ENCODE data around the gene PPP3R1.

The PPP3R1 gene

DNA sequence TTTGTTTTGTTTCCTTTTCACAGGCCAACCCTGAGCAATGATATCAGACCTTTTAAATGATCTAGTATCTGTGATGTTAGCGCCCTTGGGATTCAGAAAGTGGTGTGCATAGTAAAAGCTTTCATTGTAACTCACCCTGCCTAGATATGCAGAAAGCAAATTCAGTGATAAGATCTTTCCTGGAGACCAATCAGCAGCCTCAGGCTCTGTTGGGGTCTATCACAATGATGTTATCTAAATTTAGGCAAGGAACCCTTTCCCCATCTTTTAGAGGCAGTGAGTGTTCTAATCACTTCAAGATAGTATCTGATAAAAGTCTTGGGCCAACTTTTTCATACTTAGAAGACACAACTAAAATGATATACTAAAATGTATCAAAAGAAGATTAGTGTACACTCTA lies 118.2 kb downstream of the PPP3R1 start:
- Histone ChIP-seq H3K4me1 (no peaks in the 10 kb centered on the region), H3K27me3 (no peaks in the 10 kb centered on the region), H3K4me3 (no peak overlapping the region), H3K27ac (no peak overlapping the region), H3K9me3 (no peaks in the 10 kb centered on the region), H3K36me3 (peaks cover 17 to 70% (median 32%) of the 10 kb centered on the region in 3 donors)
- intact Hi-C loops (cut with DNase I; ENCODE audit: low total_unique reads): no loop called here
- TF ChIP-seq, protein P1, sequence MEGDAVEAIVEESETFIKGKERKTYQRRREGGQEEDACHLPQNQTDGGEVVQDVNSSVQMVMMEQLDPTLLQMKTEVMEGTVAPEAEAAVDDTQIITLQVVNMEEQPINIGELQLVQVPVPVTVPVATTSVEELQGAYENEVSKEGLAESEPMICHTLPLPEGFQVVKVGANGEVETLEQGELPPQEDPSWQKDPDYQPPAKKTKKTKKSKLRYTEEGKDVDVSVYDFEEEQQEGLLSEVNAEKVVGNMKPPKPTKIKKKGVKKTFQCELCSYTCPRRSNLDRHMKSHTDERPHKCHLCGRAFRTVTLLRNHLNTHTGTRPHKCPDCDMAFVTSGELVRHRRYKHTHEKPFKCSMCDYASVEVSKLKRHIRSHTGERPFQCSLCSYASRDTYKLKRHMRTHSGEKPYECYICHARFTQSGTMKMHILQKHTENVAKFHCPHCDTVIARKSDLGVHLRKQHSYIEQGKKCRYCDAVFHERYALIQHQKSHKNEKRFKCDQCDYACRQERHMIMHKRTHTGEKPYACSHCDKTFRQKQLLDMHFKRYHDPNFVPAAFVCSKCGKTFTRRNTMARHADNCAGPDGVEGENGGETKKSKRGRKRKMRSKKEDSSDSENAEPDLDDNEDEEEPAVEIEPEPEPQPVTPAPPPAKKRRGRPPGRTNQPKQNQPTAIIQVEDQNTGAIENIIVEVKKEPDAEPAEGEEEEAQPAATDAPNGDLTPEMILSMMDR (IDR thresholded peaks at IDR 0.05): no peak
- DNase-seq: no peak
